Spleen (tissue), 11 donors: ENCODE results near the gene MRPL16. TPM values are rescaled to one million over a fixed set of nuclear protein-coding genes. Genes with fewer than 3 reads are reported as not detected.

Experiments
- DNase-seq: peaks from one replicate; pipeline ENCODE4 v3.0.0-alpha.2; 2020
- H3K27ac ChIP-seq, 8 donors: fragments of 200-600 bp; sonication (generic) in 7 of 8; 1 replicate in 4 of 8; 2 replicates in 4 of 8; pipeline versions ENCODE4 v1.5.0 to v1.8.0; 2016 to 2021; ENCODE audit warnings: inconsistent platforms in 4 of 8, mild to moderate bottlenecking in 4 of 8, moderate library complexity in 1 of 8
- H3K27me3 ChIP-seq, 7 donors: fragments of 200-600 bp; sonication (generic) in 6 of 7; replicated peaks in 1 of 7; 1 replicate in 4 of 7; 2 replicates in 3 of 7; pipeline versions ENCODE4 v1.5.0 to v1.8.0; 2016 to 2021; ENCODE audit warnings: inconsistent platforms in 3 of 7, mild to moderate bottlenecking in 1 of 7
- H3K36me3 ChIP-seq, 6 donors: fragments of 200-600 bp; sonication (generic) in 5 of 6; 1 replicate in 4 of 6; 2 replicates in 2 of 6; pipeline versions ENCODE4 v1.5.0 to v1.8.0; 2016 to 2021; ENCODE audit warnings: inconsistent platforms in 2 of 6
- H3K4me1 ChIP-seq, 6 donors: fragments of 200-600 bp; sonication (generic) in 5 of 6; 1 replicate in 3 of 6; 2 replicates in 3 of 6; pipeline versions ENCODE4 v1.5.0 to v1.8.0; 2016 to 2021; ENCODE audit warnings: inconsistent platforms in 3 of 6
- H3K4me3 ChIP-seq, 8 donors: fragments of 200-600 bp; sonication (generic) in 7 of 8; 1 replicate in 4 of 8; 2 replicates in 4 of 8; pipeline versions ENCODE4 v1.5.0 to v1.8.0; 2016 to 2021; ENCODE audit warnings: inconsistent platforms in 4 of 8, mild to moderate bottlenecking in 4 of 8, moderate library complexity in 2 of 8
- H3K9me3 ChIP-seq, 8 donors: fragments of 200-600 bp; sonication (generic) in 7 of 8; 1 replicate in 4 of 8; 2 replicates in 4 of 8; pipeline versions ENCODE4 v1.5.0 to v1.8.0; 2016 to 2021; ENCODE audit warnings: inconsistent platforms in 4 of 8
- POLR2A ChIP-seq, 3 donors: fragments of 450-650 bp; IDR thresholded peaks; one replicate each; pipeline ENCODE4 v1.5.1; 2017; ENCODE audit warnings: antibody characterized with exemption in 3 of 3, mild to moderate bottlenecking in 1 of 3
- POLR2AphosphoS5 ChIP-seq, 3 donors: sonication (generic); formaldehyde crosslinking; IDR thresholded peaks; one replicate each; pipeline ENCODE4 v1.5.1; 2017; ENCODE audit warnings: antibody characterized with exemption in 3 of 3
- WGBS, 5 donors: extraction: QIAGEN DNeasy Blood & Tissue Kit in 3 of 5; methylation state at CpG; one replicate each; pipeline versions ENCODE4 v1.1.5 to v1.1.7; 2013 to 2018; 5-methylcytosine and 5-hydroxymethylcytosine counted together
- intact Hi-C: fragments of 100-400 bp; cut with DNase I; formaldehyde crosslinking; loops from one replicate; pipeline ENCODE4 v1.15.0; 2023; ENCODE audit warnings: low total_unique reads
- polyA plus RNA-seq, 3 donors: library from polyadenylated mRNA; stranded (reverse); fragments of 200-250 nt; gene quantifications; one replicate each; pipeline ENCODE4 v1.2.1, GENCODE V29; 2013
- total RNA-seq, 7 donors: library from RNA; depleted of rRNA in 3 of 7; stranded (reverse); fragments of >200 nt in 3 of 7; fragmentation: NEBNext Ultra II Directional in 4 of 7; extraction: Animal tissue kit (Norgen Biotek cat#: 25700) in 4 of 7; gene quantifications; one replicate each; pipeline versions ENCODE4 v1.1.0 to v1.2.1, GENCODE V29; 2016 to 2021
- TF ChIP-seq, protein P1 (sequence below), 11 experiments: fragments of 200-600 bp in 7 of 11; fragments of 450-650 bp in 4 of 11; sonication (generic) in 4 of 11; IDR thresholded peaks in 8 of 11; conservative IDR thresholded peaks in 3 of 11; 1 replicate in 7 of 11; 2 replicates in 4 of 11; pipeline versions ENCODE4 v1.4.0 to v1.8.0; 2016 to 2021; ENCODE audit warnings: antibody characterized with exemption in 11 of 11, inconsistent platforms in 4 of 11, mild to moderate bottlenecking in 1 of 11
- donor health status: healthy with polysubstance abuse.
- donor health status: DM: no; HTN: no; CAD: no; lungs with moderate emphysema.
- donor health status: DM: no; HTN: no; CAD: no.
- donor health status: Bipolar disorder and iron deficiency.
- donor health status: healthy.
- donor health status: DM: no; HTN: no; CAD: no.
- donor health status: DM: yes; HTN: yes; CAD: no.

The MRPL16 gene
- total and polyA plus RNA-seq, 10 donors: 35.6 to 78.9 (median 52.2) TPM

DNA sequence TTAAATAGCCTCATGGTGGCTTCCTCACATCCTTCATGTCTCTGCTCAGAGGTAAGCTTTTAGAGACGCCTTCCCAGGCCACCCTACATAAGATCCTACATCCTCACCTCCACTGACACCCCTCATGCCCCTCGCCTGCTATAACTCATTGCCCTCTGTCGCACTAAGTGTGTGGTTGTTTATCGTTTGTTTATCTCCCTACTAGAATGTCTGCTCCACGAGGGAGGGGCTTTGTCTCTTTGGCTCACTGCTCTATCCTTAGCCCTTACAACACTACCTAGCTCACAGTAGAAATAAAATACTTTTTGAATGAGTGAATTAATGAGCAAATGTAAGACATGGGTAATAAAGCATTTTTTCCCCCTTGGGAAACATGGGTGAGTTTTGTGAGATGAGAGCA lies 36.0 kb upstream of the MRPL16 start:
- H3K4me1 ChIP-seq: no peaks in the 10 kb centered on the region
- TF ChIP-seq POLR2A (IDR thresholded peaks at IDR 0.05) (no peak), POLR2AphosphoS5 (IDR thresholded peaks at IDR 0.05) (no peak)
- TF ChIP-seq, protein P1, sequence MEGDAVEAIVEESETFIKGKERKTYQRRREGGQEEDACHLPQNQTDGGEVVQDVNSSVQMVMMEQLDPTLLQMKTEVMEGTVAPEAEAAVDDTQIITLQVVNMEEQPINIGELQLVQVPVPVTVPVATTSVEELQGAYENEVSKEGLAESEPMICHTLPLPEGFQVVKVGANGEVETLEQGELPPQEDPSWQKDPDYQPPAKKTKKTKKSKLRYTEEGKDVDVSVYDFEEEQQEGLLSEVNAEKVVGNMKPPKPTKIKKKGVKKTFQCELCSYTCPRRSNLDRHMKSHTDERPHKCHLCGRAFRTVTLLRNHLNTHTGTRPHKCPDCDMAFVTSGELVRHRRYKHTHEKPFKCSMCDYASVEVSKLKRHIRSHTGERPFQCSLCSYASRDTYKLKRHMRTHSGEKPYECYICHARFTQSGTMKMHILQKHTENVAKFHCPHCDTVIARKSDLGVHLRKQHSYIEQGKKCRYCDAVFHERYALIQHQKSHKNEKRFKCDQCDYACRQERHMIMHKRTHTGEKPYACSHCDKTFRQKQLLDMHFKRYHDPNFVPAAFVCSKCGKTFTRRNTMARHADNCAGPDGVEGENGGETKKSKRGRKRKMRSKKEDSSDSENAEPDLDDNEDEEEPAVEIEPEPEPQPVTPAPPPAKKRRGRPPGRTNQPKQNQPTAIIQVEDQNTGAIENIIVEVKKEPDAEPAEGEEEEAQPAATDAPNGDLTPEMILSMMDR (IDR thresholded peaks at IDR 0.05 in 8 of 11, conservative IDR thresholded peaks at IDR 0.05 in 3 of 11): no peak
- H3K27me3 ChIP-seq: no peaks in the 10 kb centered on the region
- no peak overlapping the region for H3K4me3 ChIP-seq
- no peaks in the 10 kb centered on the region for H3K36me3 ChIP-seq
- intact Hi-C loops: no loop called here
- H3K27ac ChIP-seq: no peak overlapping the region
- 74 to 84% (median 81%) methylated on average over 5 of the region's 5 CpGs for WGBS, 5 donors
- H3K9me3 ChIP-seq: no peaks in the 10 kb centered on the region
- DNase-seq: no peak

DNA sequence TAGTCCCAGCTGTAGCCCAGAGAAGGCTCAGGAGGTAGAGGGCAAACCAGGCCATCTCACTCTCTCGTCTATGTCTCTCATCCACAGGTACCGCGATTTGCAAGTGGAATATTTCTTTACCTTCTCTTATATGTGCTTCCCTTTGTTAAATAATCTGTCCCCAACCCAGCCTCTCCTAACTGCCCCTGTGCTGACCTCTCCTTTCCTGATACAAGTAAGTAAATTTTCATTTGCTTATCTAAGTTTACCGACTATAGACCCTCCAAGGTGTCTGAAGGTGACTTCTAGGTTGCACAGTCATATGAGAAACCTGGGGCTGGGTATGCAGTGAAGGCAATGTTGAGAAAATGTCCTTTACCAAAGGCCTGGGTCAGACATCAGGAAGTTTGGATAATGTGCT lies 34.8 kb upstream of the MRPL16 start, which contains the start of gene CBLIF:
CBLIF (minus strand) TSS at position 101 of the 400 bp plus-strand sequence; CDS start at position 55, 46 bp downstream.
- H3K4me3 ChIP-seq: no peak within 1 kb of the TSS
- no peaks in the 10 kb centered on the region for H3K9me3 ChIP-seq
- 81 to 91% (median 88%) methylated on average over 4 of the region's 4 CpGs for WGBS, 5 donors
- no peak for DNase-seq
- no peak within 1 kb of the TSS for H3K27ac ChIP-seq
- intact Hi-C loops: no loop called here
- TF ChIP-seq POLR2AphosphoS5 (IDR thresholded peaks at IDR 0.05) (no peak), POLR2A (IDR thresholded peaks at IDR 0.05) (no peak)
- TF ChIP-seq, protein P1 (IDR thresholded peaks at IDR 0.05 in 8 of 11, conservative IDR thresholded peaks at IDR 0.05 in 3 of 11): no peak
- no peaks in the 10 kb centered on the region for H3K36me3 ChIP-seq
- no peaks in the 10 kb centered on the region for H3K4me1 ChIP-seq
- H3K27me3 ChIP-seq: no peaks in the 10 kb centered on the region

DNA sequence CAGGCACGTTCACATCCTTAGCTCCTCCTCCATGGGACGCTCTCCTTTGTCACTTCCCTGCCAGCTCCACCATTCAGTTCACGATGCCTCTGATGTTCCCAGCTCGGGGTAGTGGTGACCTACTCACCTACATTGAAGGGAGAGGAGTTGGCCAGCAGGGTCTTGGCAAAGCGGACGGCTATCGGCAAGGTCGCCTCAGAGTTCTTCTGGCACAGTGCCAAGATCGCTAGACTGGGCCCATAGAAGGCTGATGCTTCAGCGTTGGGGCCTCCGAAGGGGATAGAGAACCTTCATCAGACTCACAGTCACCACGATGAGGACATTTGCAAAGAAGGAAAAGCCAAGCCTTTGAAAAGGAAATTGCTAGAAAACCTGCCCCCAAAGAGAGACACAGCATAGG lies 31.7 kb upstream of the MRPL16 start:
- intact Hi-C loops: no loop called here
- no peak for TF ChIP-seq POLR2AphosphoS5 (IDR thresholded peaks at IDR 0.05)
- TF ChIP-seq, protein P1 (IDR thresholded peaks at IDR 0.05 in 8 of 11, conservative IDR thresholded peaks at IDR 0.05 in 3 of 11): no peak
- no peak for TF ChIP-seq POLR2A (IDR thresholded peaks at IDR 0.05)
- no peak for DNase-seq
- WGBS, 5 donors: 76 to 90% (median 81%) methylated on average over 12 of the region's 12 CpGs
- H3K27me3 ChIP-seq: no peaks in the 10 kb centered on the region
- H3K4me3 ChIP-seq: no peak overlapping the region
- H3K36me3 ChIP-seq: no peaks in the 10 kb centered on the region
- no peak overlapping the region for H3K27ac ChIP-seq
- H3K4me1 ChIP-seq: no peaks in the 10 kb centered on the region
- no peaks in the 10 kb centered on the region for H3K9me3 ChIP-seq

DNA sequence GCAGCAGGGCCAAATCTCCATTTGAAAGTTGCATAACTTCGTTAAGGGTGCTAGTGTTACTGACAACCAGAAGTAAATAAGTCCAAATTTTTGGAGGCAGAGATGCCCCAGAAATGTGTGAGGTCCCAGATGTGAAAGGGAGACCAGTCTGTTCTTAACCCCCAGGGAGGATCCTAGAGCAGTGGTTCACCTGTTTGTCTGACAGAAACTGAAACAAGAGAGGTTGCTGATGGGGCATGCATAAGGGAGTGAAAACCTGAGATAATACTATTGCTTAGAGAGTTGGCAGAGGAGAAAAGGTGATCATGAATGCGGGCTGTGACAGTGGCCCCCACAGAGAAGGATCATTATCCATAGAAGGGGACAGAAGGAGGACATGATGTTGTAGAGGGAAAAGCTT lies 30.9 kb upstream of the MRPL16 start:
- H3K4me1 ChIP-seq: no peaks in the 10 kb centered on the region
- no peaks in the 10 kb centered on the region for H3K27me3 ChIP-seq
- intact Hi-C loops: no loop called here
- no peaks in the 10 kb centered on the region for H3K9me3 ChIP-seq
- DNase-seq: no peak
- no peak overlapping the region for H3K27ac ChIP-seq
- TF ChIP-seq, protein P1 (IDR thresholded peaks at IDR 0.05 in 8 of 11, conservative IDR thresholded peaks at IDR 0.05 in 3 of 11): no peak
- TF ChIP-seq POLR2AphosphoS5 (IDR thresholded peaks at IDR 0.05) (no peak), POLR2A (IDR thresholded peaks at IDR 0.05) (no peak)
- WGBS, 5 donors: 82 to 89% (median 84%) methylated on average over 2 of the region's 2 CpGs
- H3K4me3 ChIP-seq: no peak overlapping the region
- H3K36me3 ChIP-seq: no peaks in the 10 kb centered on the region
